ENCODE measurements around the gene PHF2.

The PHF2 gene

DNA sequence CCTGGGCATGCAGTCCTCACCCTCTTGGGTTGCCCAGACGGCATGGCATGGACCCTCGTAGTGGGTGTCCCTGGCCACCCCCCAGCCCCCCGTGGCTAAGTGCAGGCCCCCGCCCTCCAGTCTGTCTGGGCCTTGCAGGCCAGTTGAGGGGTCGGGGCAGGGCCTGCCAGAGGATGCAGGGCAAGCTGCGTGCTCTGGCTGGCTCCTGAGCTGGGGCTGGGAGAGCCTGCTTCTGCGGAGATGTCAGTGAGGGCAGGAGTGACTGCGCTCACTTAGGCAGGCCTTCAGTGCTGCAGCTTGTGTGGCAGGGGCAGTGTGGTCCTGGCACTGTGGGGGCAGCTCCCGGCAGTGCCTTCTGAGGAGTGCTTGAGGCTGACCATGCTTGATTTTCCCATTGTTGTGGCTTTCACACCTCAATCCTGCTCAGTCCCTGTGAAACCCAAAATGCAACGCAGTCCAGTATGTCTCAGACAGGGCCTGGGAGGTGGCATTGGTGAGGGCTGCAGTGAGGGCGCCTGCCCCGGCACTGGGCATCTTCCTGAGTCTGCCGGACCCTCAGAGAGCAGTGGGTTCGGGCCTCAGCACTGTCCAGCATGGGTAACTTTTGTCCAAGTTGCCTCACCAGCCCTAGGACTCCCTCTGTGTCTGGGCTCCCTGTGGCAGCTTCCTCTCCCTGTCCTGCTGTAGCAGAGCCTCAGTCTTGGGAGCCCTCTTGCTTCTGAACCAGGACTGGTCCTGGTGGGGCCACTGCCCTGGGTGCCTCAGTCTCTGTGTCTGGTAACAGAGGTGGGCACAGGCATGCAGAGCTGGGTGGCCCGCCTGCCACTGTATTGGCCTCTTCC is 93.0 kb downstream of the PHF2 start:
- DNase-seq = peak; percentile 1

DNA sequence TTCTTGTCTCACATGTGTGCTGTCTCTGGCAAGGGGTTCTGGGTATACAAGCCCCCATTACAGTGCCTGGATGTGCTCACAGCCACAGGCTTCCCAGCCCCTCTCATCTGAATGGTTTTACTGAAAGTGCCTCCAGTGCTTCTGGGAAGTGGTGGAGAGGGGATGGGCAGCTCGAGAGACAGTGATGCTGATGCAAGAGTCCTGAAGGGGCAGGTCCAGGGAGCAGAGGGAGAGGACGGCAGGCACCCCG is 93.5 kb downstream of the PHF2 start:
- DNase-seq = no peak

- DNase-seq = peak; percentile 23
Measured at GRCh38 chr9:93670208-93671019, 94.0 kb downstream of the PHF2 start.

- no peak for DNase-seq
Measured at GRCh38 chr9:93671020-93671338, 94.6 kb downstream of the PHF2 start.

DNA sequence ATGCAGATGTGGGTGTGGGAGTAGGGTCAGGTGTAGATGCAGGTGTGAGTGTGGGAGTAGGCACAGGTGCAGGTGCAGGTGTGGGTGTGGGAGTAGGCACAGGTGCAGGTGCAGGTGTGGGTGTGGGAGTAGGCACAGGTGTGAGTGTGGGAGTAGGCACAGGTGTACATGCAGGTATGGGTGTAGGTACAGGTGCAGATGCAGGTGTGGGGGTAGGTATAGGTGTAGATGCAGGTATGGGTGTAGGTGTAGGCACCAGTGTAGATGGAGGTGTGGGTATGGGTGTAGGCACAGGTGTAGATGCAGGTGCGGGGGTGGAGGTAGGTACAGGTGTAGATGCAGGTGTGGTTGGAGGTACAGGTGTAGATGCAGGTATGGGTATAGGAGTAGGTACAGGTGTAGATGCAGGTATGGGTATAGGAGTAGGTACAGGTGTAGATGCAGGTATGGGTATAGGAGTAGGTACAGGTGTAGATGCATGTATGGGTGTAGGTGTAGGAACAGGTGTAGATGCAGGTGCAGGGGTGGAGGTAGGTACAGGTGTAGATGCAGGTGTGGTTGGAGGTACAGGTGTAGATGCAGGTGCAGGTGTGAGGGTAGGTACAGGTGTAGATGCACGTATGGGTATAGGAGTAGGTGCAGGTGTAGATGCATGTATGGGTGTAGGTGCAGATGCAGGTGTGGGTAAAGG is 96.1 kb downstream of the PHF2 start:
- peak; percentile 0 for DNase-seq

DNA sequence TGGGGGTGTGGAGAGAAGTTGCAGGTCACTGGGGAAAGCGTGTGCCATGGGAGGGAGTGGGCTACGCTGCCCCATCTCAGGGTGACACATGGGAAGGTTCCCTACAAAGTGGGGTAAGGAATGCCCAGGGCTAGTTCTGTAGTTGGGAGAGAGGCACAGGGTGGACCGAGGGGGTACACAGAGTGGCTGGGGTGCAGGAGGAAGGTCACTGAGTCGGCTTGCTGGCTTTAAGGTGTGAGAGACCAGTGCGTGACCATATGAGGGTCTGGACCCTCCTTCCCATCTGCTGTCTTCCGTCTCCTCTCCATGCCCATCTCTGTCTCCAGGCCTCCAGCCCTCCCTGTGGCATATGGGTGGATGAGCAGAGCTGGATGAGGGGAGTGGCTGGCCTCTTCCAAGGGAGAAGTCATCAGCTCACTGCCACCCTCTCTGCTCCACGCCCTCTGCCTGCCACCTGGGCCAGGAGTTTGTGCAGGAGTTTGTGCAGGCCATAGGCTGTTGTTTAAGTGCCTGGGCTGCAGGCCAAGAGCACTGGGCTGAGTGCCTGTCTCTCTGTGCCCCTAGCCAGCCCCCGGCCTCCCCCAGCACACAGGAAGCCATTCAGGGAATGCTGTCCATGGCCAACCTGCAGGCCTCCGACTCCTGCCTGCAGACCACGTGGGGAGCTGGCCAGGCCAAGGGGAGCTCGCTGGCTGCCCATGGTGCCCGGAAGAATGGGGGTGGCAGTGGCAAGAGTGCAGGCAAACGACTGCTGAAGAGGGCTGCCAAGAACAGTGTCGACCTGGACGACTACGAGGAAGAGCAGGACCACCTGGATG is 96.8 kb downstream of the PHF2 start:
- peak; percentile 1 for DNase-seq

- peak; percentile 0 for DNase-seq
Measured at GRCh38 chr9:93673839-93674334, 97.5 kb downstream of the PHF2 start.

DNA sequence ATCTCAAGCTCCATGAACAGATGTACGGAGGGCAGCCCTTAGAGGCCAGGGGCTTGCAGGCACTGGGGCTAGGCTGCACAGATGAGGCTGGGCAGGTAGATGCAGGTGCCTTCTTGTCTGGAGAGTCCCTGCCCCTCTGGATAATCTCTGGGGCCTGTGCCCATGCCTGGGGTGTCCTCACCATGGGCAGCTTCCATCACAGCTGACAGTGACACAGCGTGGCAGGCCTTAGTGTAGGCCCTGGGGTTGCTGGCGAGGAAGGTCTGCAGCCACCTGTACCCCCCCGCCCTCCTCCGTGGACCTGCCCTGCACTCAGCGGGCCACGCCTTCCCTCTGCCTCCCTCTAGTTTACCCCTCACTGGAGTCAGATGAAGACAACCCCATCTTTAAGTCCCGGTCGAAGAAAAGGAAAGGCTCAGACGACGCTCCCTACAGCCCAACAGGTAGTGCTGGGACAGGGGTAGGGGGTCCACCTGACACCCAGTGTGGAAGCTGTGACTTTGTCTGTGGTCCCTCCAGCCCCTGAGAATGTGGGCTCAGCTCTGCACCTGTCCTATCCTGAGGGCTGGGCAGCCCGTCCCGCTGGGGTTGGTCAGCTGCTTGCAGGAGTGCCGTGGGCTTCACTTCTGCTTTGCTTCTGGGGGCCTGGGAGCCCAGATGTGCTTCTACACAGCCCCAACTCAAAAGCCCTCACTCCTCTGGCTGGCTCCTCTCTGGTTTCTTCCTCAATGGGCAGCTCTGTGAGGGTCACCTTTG is 98.4 kb downstream of the PHF2 start:
- peak; percentile 0 for DNase-seq

DNA sequence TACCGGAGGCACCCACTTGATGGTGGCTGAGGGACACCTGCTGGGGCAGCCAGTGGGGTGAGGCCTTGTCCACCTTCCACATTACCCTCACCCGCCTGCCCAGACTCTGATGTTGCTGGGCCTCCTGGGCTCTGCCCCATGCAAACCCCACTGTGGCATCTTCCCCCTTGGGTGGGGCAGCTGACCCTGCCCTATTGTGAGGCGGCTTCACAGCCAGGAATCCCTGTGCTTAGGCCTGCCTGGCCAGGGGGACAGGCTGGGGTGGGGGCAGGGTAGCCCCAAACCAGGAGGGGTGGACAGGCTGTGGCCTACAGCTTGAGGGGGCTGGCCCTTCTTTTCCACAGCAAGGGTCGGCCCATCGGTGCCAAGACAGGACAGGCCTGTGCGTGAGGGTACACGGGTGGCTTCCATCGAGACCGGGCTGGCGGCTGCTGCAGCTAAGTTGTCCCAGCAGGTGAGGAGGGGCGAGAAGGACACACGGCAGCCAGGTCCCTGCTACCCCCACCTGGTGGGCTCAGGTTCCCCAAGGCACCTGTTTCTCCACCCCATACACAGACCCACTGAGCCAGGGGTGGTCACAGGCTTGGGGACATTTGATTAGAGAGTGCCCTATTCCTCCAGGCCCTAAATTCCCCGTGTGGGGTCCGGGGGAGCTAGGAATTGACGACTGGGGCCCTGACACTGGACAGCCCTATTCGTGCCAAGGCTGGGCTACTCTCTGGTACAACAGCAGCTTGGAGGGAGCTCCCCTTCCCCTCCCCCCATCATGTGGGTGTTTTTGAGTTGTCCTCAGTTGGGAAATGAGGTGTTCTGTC is 99.2 kb downstream of the PHF2 start:
- DNase-seq = peak; percentile 1

GRCh38 chr9:93676310-93677047 is 100.1 kb downstream of the PHF2 start:
- DNase-seq = no peak

- DNase-seq = peak; percentile 0
Measured at GRCh38 chr9:93677048-93677571, 100.7 kb downstream of the PHF2 start.

GRCh38 chr9:93677641-93678136 is 101.3 kb downstream of the PHF2 start:
- peak; percentile 0 for DNase-seq

GRCh38 chr9:93678199-93679019 is 102.0 kb downstream of the PHF2 start:
- DNase-seq = peak; percentile 1

DNA sequence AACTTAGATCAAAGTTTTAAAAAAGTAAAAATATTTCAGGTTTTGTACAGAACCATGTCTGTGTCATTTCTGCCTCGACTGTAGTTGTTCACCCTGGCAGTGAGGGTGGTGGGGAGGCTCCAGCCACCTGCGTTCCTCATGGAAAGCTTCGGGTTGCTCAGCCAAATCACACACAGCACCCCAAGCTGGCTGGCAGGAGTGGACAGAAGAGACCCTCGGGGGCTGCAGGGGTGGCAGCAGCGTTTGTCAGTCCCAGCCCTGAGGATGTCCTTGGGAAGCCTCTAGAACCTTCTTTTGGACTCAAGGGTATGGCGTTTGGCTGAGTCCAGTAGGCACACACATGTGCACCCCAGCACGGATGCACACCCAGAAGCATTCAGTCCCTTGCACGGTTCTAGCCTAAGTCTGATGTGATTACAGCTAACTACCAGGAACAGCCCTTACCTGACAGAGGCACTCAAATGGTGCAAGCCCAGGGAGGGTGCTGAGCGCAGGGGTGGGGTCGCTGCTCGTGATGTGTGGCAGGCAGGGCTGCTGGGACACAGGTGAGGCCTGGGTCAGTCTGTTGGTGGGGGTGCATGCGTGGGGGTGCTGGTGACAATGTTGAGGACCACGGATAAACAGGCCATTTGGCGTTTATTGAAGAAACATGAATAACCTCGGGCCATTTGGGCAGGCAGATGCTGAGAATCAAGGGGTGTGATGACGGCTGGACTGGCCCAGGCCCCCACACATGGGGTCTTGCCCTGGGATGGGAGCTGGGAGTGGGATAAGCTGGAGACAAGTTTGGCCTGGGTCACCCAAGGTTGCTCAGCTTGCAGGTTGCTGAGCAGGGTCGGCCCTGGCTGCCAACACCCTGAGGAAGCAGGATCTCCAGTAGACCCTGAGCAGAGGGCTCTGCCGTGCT is 103.4 kb downstream of the PHF2 start:
- peak; percentile 1 for DNase-seq

DNA sequence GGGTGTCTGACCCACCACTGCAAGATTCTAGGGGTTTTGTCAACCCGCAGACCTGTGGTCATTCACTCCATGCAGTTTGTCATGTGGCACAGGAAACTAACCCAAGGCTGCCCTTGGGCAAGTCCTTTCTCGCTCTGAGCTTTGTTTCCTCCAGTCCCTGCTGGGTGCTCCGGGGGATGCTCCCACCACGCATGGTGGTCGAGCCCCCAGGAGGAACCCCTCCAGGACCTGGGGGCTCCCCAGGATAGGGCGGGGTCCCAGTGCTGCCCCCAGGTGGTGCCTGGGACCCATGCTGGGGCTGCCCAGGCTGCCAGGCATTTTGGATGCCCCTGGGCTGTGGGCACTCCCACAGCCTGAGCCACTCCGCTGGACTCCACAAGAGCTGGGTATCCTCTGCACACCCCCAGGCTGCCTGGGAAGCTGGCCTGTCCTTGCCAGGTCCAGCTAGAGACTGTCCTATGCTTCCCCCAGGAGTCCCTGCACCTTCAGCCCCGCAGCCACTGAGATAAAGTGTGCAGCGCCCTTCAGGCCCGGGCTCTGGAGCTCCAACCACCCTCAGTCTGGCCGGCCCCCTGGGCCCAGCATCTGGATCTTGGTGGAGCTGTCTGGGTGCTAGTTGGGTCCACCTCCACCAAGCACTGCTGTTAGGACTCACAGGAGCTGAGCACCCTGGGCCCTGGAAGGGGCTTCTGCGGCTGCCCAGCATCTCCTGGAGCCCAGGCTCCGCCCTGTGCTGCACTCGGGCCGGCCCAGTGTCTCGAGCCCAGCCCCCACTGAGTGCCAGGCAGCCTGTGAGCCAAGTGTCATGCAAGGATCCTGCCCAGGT is 104.3 kb downstream of the PHF2 start:
- DNase-seq = peak; percentile 1

DNA sequence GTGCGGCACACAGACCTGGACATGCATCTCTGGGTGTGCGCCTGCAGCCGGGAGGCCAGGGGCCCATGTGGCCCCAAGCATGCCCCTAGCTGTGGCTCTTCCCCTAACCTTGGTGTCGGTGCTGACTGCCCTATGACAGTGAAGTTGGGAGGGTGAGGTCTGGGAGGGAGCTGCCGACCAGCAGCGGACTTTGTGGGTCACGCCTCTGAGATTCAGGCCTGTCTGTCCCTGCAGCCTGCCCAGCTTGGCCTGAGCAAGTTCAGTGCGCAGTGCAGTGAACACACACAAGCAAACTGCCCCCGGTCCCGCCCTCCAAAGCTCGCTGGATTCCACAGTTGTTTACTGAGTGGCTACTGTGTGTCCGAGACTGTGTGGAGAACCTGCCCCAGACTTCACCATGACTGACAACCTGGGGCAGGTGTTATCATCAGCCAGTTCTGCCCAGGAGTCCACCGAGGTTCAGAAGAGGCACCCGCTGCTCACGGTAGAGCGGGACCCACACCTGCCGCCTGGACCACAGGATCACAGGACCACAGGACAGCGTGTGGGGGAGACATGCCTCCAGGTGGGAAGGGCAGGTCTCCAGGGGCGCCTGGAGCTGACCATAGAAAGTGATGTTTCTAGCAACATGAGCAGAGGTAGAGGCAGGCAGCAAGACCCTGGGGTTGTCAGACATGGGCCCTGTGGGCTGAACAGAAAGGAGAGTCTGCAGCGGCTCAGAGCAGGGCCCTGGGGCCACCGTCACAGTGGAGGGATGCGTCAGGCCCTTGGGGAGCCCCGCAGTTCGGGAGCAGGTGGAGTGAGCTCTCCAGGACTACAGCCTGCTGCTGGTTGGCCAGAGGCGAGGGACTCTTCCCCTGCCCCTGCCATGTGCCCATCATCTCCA is 105.1 kb downstream of the PHF2 start:
- peak; percentile 1 for DNase-seq

Measured in stimulated activated CD4-positive, alpha-beta T cell treated with anti-CD3 and anti-CD28 coated beads, Interleukin-15, amount 100 ng/mL, for 24 hours (primary cell).